SU-DHL-6 (cell line): Measurements from ENCODE around the gene ANKRD27.

Source experiments
- H2AFZ ChIP-seq: fragments of 200-600 bp; sonication (generic); 2 replicates; pipeline ENCODE4 v1.6.1; 2014; ENCODE audit warnings: low read depth, mild to moderate bottlenecking, moderate library complexity, mixed read lengths, antibody characterized with exemption, low read length; ENCODE audit not compliant: severe bottlenecking
- H3F3A ChIP-seq: fragments of 200-600 bp; shearing (Covaris generic); 2 replicates; pipeline ENCODE4 v1.6.0; 2016; ENCODE audit warnings: antibody characterized with exemption, mild to moderate bottlenecking; ENCODE audit not compliant: insufficient read depth
- H3K27ac ChIP-seq: fragments of 200-600 bp; sonication (generic); 2 replicates; pipeline ENCODE4 v1.5.1; 2016; ENCODE audit warnings: low read depth, mild to moderate bottlenecking, low read length, moderate library complexity, mixed read lengths
- H3K27me3 ChIP-seq: fragments of 200-600 bp; sonication (generic), shearing (Covaris generic); 2 replicates; pipeline ENCODE4 v1.6.0; 2014; ENCODE audit warnings: mild to moderate bottlenecking, low read length
- H3K36me3 ChIP-seq: fragments of 200-600 bp; sonication (generic); 2 replicates; pipeline ENCODE4 v1.6.1; 2014; ENCODE audit warnings: mild to moderate bottlenecking, low read length, mixed read lengths
- H3K4me2 ChIP-seq: fragments of 300-600, 200-600 bp; shearing (Covaris generic), sonication (generic); 2 replicates; pipeline ENCODE4 v1.6.0; 2014; ENCODE audit warnings: low read length, low read depth, mild to moderate bottlenecking; ENCODE audit not compliant: poor library complexity, severe bottlenecking
- H3K4me3 ChIP-seq: fragments of 200-600 bp; sonication (generic); 2 replicates; pipeline ENCODE4 v1.5.1; 2014; ENCODE audit warnings: antibody characterized with exemption, low read length, mild to moderate bottlenecking, mixed read lengths; ENCODE audit not compliant: insufficient read depth, poor library complexity, severe bottlenecking
- H3K79me2 ChIP-seq: fragments of 200-600 bp; sonication (generic); 2 replicates; pipeline ENCODE4 v1.6.1; 2014; ENCODE audit warnings: mild to moderate bottlenecking, low read length, moderate library complexity; ENCODE audit not compliant: insufficient read depth
- H3K9ac ChIP-seq: fragments of 200-600 bp; sonication (generic); 2 replicates; pipeline ENCODE4 v1.7.0; 2014; ENCODE audit warnings: mild to moderate bottlenecking, low read length
- H3K9me2 ChIP-seq: fragments of 200-600 bp; sonication (generic); replicated peaks from 2 replicates; pipeline ENCODE4 v1.6.1; 2014; ENCODE audit warnings: low read length; ENCODE audit not compliant: insufficient read depth
- H3K9me3 ChIP-seq: fragments of 200-600 bp; sonication (generic); 2 replicates; pipeline ENCODE4 v1.6.1; 2014; ENCODE audit warnings: low read length, mixed read lengths; ENCODE audit not compliant: insufficient read depth
- H4K20me1 ChIP-seq: fragments of 200-600 bp; sonication (generic); 2 replicates; pipeline ENCODE4 v1.6.1; 2014; ENCODE audit warnings: low read depth, mild to moderate bottlenecking, antibody characterized with exemption, low read length, moderate library complexity, mixed read lengths
- CTCF ChIP-seq: fragments of 200-600 bp; sonication (generic); IDR thresholded peaks from one replicate; pipeline ENCODE4 v1.5.1; 2017; ENCODE audit warnings: antibody characterized with exemption, mild to moderate bottlenecking, low read length, moderate library complexity; ENCODE audit not compliant: insufficient read depth, poor library complexity, severe bottlenecking
- EZH2phosphoT487 ChIP-seq: fragments of 200-600 bp; sonication (generic), shearing (Covaris generic); conservative IDR thresholded peaks from 2 replicates; pipeline ENCODE4 v1.6.1; 2018; ENCODE audit warnings: mild to moderate bottlenecking, antibody characterized with exemption, low read length, moderate library complexity, mixed read lengths

Gene ANKRD27

DNA sequence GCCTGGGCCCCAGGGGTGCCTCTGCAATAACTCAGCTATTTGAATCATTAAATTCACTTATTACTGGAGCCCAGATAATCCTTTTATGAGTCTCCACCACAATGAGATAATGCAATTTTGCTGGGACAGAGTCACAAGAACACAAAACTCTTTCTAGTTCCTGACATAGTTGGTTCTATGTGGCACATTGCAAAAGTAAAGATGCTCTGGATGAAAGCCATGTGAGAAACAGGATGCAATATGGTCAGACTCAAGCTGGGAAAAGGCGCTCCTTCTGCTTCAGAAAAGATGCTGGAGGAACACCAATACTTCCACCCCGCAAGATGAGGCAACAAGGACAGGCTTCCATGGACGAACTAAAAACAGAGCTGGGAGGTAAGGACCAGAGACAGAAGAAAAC is 5.7 kb downstream of the ANKRD27 start:
- Histone ChIP-seq H3K27me3 (no peaks in the 10 kb centered on the region), H3K36me3 (no peaks in the 10 kb centered on the region), H3K9me3 (no peaks in the 10 kb centered on the region), H3K4me3 (no peak overlapping the region), H2AFZ (no peak overlapping the region), H3K79me2 (peaks cover 92% of the 10 kb centered on the region), H3F3A (no peaks in the 10 kb centered on the region), H3K9ac (no peak overlapping the region), H3K9me2 (no peaks in the 10 kb centered on the region), H3K4me2 (no peak overlapping the region), H4K20me1 (peaks cover 13% of the 10 kb centered on the region; the same call in 1 of the 2 replicates), H3K27ac (no peak overlapping the region)
- TF ChIP-seq CTCF (no peak), EZH2phosphoT487 (no peak)

- H3K9ac ChIP-seq = no peak overlapping the region
- H3F3A ChIP-seq = no peaks in the 10 kb centered on the region
- TF ChIP-seq CTCF = no peak
- TF ChIP-seq EZH2phosphoT487 = no peak
- H3K4me2 ChIP-seq = no peak overlapping the region
- H3K9me2 ChIP-seq = no peaks in the 10 kb centered on the region
- H3K27ac ChIP-seq = no peak overlapping the region
- no peaks in the 10 kb centered on the region for H3K36me3 ChIP-seq
- no peaks in the 10 kb centered on the region for H3K9me3 ChIP-seq
- H4K20me1 ChIP-seq = peaks cover 6% of the 10 kb centered on the region
- no peak overlapping the region for H3K4me3 ChIP-seq
- peaks cover 89% of the 10 kb centered on the region for H3K79me2 ChIP-seq
- no peak overlapping the region for H2AFZ ChIP-seq
- no peaks in the 10 kb centered on the region for H3K27me3 ChIP-seq
These were observed 8.9 kb downstream of the ANKRD27 start for GRCh38 chr19:32666084-32666483.

GRCh38 chr19:32662186-32662585 is 12.8 kb downstream of the ANKRD27 start:
- TF ChIP-seq CTCF (no peak), EZH2phosphoT487 (no peak)
- H3K27me3 ChIP-seq = no peaks in the 10 kb centered on the region
- H3F3A ChIP-seq = 0 out of 2 replicates have a peak, but pooled peaks cover 5% of the 10 kb centered on the region
- H4K20me1 ChIP-seq = peaks cover 15% of the 10 kb centered on the region
- H2AFZ ChIP-seq = no peak overlapping the region
- H3K4me3 ChIP-seq = no peak overlapping the region
- H3K79me2 ChIP-seq = peaks cover 72% of the 10 kb centered on the region
- no peak overlapping the region for H3K27ac ChIP-seq
- H3K9me2 ChIP-seq = no peaks in the 10 kb centered on the region
- no peak overlapping the region for H3K4me2 ChIP-seq
- no peaks in the 10 kb centered on the region for H3K9me3 ChIP-seq
- H3K9ac ChIP-seq = no peak overlapping the region
- H3K36me3 ChIP-seq = no peaks in the 10 kb centered on the region
